NCI-H748 (cell line): ENCODE data around the gene FKBP1B.
"Not testable (repeated sequence)": the region's sequence is repeated elsewhere in the genome, so short reads cannot be mapped to it uniquely, and the experiment has no call there.

Source experiments
- DNase-seq: peaks from one replicate; lab custom pipeline; 2025; ENCODE audit not compliant: unreplicated experiment; lab: John Stamatoyannopoulos, UW

The FKBP1B gene

GRCh38 chr2:24049485-24050021 lies at the start of gene FKBP1B:
Gene FKBP1B, plus strand, starts transcription at chr2:24049741. Its CDS starts 109 bp downstream, at chr2:24049850.
- peak; percentile 93 for DNase-seq

- no peak for DNase-seq
Observed at GRCh38 chr2:24007693-24008092, 41.8 kb upstream of the FKBP1B start.

GRCh38 chr2:24008672-24009366 lies 40.7 kb upstream of the FKBP1B start:
- no peak for DNase-seq

GRCh38 chr2:24009367-24009679 lies 40.2 kb upstream of the FKBP1B start:
- no peak for DNase-seq

GRCh38 chr2:24009680-24010476 lies 39.7 kb upstream of the FKBP1B start, which contains the start of gene MFSD2B:
Gene MFSD2B, plus strand, starts transcription at chr2:24010085. Its CDS starts 12 bp downstream, at chr2:24010097.
- DNase-seq, result peak; percentile 48

- DNase-seq, result no peak
Observed at GRCh38 chr2:24010477-24011249, 38.9 kb upstream of the FKBP1B start.

GRCh38 chr2:24011250-24012104 lies 38.1 kb upstream of the FKBP1B start:
- DNase-seq, result no peak

GRCh38 chr2:24012521-24013188 lies 36.9 kb upstream of the FKBP1B start:
- DNase-seq, result no peak

- DNase-seq, result not testable (repeated sequence)
Observed at GRCh38 chr2:24014902-24015301, 34.6 kb upstream of the FKBP1B start.

- no peak for DNase-seq
Observed at GRCh38 chr2:24015562-24016375, 33.8 kb upstream of the FKBP1B start.

GRCh38 chr2:24016376-24016761 lies 33.2 kb upstream of the FKBP1B start:
- DNase-seq, result no peak

GRCh38 chr2:24016853-24017703 lies 32.5 kb upstream of the FKBP1B start:
- DNase-seq, result no peak

GRCh38 chr2:24017711-24018110 lies 31.8 kb upstream of the FKBP1B start:
- DNase-seq, result no peak

- DNase-seq, result no peak
Observed at GRCh38 chr2:24018241-24018640, 31.3 kb upstream of the FKBP1B start.

GRCh38 chr2:24019729-24020128 lies 29.8 kb upstream of the FKBP1B start:
- DNase-seq, result no peak

- no peak for DNase-seq
Observed at GRCh38 chr2:24020244-24020643, 29.3 kb upstream of the FKBP1B start.

- DNase-seq, result no peak
Observed at GRCh38 chr2:24021122-24021998, 28.2 kb upstream of the FKBP1B start.
